ENCODE data around the gene ARHGAP44.

- TF ChIP-seq ATF2 (tag by site-specific recombination; IDR thresholded peaks at IDR 0.05; ENCODE audit: low read depth) = no peak
- no peak for TF ChIP-seq BCL11A (tag by site-specific recombination; IDR thresholded peaks at IDR 0.05; ENCODE audit: low read depth)
- no peak for TF ChIP-seq ZNF133 (tag by site-specific recombination; IDR thresholded peaks at IDR 0.05)
- TF ChIP-seq PBX3 (CRISPR knock-in tag; IDR thresholded peaks at IDR 0.05) = no peak
These were observed 206.0 kb downstream of the ARHGAP44 start for GRCh38 chr17:12995106-12995895.

All from HEK293 (cell line).